Suprapubic skin (tissue), 3 donors: Measurements from ENCODE around the gene AGAP1.

Experiments used
- POLR2A ChIP-seq, 2 donors: fragments of 450-650 bp; IDR thresholded peaks; one replicate each; pipeline ENCODE4 v1.6.1; 2017; ENCODE audit warnings: antibody characterized with exemption in 2 of 2, mild to moderate bottlenecking in 2 of 2, moderate library complexity in 2 of 2
- TF ChIP-seq, protein P1 (sequence below), 2 donors: fragments of 200-600 bp in 1 of 2; fragments of 450-650 bp in 1 of 2; sonication (generic) in 1 of 2; IDR thresholded peaks; one replicate each; pipeline ENCODE4 v1.5.1; 2016 to 2019; ENCODE audit warnings: antibody characterized with exemption in 2 of 2, mild to moderate bottlenecking in 1 of 2, moderate library complexity in 1 of 2

GRCh38 chr2:236117401-236117800 lies 623.6 kb downstream of the AGAP1 start:
- no peak for TF ChIP-seq POLR2A (IDR thresholded peaks at IDR 0.05)
- TF ChIP-seq, protein P1, sequence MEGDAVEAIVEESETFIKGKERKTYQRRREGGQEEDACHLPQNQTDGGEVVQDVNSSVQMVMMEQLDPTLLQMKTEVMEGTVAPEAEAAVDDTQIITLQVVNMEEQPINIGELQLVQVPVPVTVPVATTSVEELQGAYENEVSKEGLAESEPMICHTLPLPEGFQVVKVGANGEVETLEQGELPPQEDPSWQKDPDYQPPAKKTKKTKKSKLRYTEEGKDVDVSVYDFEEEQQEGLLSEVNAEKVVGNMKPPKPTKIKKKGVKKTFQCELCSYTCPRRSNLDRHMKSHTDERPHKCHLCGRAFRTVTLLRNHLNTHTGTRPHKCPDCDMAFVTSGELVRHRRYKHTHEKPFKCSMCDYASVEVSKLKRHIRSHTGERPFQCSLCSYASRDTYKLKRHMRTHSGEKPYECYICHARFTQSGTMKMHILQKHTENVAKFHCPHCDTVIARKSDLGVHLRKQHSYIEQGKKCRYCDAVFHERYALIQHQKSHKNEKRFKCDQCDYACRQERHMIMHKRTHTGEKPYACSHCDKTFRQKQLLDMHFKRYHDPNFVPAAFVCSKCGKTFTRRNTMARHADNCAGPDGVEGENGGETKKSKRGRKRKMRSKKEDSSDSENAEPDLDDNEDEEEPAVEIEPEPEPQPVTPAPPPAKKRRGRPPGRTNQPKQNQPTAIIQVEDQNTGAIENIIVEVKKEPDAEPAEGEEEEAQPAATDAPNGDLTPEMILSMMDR (IDR thresholded peaks at IDR 0.05), result no peak
